HL-60/S4 (cell line): ENCODE data around the gene CDA.
"Not testable (repeated sequence)": the region's sequence is repeated elsewhere in the genome, so short reads cannot be mapped to it uniquely, and the experiment has no call there.

Source experiments
- in situ Hi-C: fragments of 300-500 bp; cut with MboI; formaldehyde crosslinking; loops from 2 replicates; pipeline ENCODE4 v1.14.3; 2022; ENCODE audit warnings: low sequenced_read_pairs

Gene CDA

DNA sequence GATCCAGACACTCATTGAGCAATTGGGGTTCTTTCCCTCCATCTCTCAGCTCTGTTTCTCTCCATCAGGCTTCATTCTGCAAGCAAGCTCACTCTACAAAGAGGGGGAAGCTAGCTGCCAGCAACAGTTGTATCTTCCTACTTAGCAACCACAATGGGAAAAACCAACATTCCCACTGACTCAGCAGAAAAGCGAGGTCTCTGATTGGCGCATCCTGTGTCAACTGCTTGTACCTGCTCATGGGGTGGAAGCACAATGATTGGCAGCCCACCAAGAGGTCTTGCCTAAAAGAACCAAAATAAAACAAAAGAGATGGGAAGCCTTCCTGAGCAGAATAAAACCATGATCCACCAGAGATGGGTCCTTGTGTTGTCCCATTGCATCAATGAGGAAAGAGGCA is 4.0 kb upstream of the CDA start:
- in situ Hi-C loops: no loop called here

- in situ Hi-C loops: no loop called here
Measured at GRCh38 chr1:20586953-20587660, 1.8 kb upstream of the CDA start.

DNA sequence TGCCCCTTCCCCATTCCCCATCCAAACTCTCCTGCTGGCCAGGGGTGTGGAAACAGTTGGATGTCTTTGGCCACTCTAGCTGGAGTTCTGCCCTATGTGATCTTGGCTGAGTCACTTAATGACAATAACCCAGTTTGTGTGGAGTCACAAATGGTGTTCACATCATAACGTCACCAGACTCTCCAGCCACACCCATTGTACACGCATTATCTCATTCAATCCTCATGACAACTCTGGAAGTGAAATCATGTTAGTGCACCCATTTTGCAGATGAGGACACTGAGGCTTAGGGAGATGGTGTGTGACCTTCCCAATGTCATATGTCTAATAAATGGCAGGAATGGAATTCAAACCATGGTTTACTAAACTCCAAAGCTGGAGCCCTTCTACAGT is 1.2 kb upstream of the CDA start:
- in situ Hi-C loops: no loop called here

DNA sequence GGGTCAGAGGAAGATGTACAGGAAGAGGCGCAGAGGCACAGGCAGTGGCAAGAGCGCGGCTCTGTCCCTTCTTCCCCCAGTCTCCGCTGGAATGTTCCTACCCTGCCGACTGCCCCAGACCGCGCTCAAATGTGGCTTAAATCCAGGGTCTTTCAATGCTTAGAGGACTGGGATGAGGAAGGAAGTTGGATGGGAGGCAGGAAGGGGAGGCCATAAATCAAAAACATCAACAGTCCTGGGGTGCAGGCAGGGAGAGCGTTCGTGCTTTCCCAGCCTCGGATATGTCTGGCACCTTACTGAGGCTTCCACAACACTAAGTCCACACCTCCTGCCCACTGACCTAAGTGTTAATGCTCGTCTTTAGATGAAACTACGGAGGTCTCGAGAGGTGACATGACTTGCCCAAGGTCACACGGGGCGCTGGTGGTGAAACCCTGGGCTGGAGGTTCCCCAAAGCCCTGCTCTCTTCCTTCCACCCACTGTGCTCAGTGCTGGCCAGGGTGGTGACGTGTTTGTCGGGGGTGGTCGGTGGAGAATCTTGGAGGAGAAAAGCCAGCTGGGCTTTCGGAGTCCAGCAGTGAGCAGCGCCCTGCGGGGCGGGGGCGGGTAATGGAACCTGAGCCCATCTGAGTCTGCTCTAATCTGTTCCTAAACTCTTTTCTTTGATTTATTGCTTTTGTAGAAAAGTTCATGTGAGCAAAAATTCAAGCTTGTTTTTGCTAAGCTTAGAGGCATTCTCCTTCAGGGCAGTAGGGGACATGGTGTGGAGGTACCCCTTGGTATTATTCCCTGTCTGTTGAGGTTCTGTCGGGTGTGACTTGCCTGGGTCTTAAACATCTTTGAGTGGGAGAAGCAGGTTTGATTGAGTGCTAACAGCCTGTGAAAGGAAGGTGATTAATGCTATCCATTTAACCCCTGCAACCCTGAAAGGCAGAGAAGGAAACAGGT is 708 bp downstream of the CDA start:
- in situ Hi-C loops: no loop called here

- in situ Hi-C loops: no loop called here
Measured at GRCh38 chr1:20590306-20590777, 1.4 kb downstream of the CDA start.

DNA sequence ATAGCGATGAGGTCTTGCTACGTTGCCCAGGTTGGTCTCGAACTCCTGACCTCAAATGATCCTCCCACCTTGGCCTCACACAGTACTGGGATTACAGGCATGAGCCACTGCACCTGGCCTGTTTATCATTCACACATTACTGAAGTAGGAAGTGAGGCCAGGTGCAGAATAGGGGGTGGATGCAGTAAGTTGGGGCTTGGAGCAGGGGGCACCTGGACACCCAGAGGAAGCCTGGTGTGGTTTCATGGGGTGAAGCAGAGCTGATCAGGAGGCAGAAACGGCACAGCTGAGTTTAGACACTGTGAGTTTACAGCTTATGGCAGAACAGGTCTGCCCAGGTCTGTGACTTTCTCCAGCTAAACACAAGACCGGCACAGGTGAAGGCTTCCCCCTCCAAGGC is 4.9 kb downstream of the CDA start:
- in situ Hi-C loops: no loop called here

DNA sequence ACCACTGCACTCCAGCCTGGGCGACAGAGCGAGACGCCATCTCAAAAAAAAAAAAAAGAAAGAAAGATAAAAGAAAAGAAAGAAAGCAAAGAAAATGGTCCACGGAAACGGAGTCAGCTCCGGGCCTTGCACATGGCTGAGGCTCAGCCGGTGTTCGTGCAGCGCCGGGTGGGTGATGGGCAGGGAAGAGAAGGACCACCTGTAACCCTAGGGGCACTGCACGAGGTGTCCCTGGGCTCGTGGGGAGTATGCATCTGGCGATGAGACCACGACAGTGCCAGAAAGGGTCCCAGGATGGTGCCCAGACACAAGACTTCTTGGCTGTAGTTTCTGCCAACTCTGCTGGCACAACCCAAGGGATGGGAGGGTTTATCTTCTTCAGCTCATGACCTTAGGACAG is 5.8 kb downstream of the CDA start:
- in situ Hi-C loops: no loop called here

DNA sequence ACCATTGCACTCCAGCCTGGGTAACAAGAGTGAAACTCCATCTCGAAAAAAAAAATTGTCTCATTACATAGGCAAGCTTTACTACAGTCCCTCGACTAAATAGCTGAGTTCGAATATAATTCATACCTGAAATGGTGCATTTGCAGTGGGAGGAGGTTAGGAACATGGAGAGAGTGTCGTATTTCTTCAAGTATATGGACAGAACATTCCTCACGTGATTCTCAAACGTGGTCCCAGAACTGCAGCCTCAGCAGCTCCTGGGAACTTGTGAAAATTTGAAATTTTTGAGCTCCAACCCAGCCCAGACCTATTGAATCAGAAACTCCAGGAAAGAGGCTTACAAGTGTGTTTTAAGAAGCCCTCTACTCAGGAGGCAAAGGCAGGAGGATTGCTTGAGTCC is 7.2 kb downstream of the CDA start:
- in situ Hi-C loops: no loop called here

GRCh38 chr1:20597650-20598049 is 8.8 kb downstream of the CDA start:
- in situ Hi-C loops: no loop called here

GRCh38 chr1:20600156-20600555 is 11.3 kb downstream of the CDA start:
- in situ Hi-C loops: no loop called here

DNA sequence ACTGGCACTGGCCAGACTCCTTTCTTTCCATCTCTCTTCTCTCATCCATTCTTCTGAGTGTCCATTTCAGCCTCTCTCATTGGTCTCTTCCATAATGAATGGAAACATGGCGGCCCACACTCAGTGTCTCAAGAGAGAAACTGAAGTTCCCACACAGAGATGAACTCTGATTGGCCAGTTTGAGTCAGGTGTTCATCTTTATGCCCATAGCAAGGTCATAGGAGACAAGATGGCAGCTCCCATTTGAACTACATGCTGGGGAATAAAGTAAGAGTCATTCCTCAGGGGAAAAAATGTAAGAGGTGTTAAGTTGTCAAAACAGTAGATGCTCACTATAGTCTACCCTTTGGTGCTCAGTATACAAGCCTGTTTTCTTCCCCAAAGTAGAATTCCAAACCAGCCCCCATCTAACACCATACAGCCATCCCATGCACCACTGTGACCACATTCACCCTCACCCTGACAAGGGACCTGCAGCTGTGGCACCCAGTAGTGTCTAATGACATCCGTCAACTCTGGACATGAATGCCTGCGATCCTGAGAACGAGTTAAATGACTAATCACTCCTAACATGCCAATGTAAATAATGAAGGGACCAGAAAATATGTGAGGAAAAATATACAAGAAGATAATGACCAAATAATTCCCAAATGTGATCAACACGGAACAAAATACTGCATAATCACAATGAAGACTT is 12.4 kb downstream of the CDA start:
- in situ Hi-C loops: no loop called here

DNA sequence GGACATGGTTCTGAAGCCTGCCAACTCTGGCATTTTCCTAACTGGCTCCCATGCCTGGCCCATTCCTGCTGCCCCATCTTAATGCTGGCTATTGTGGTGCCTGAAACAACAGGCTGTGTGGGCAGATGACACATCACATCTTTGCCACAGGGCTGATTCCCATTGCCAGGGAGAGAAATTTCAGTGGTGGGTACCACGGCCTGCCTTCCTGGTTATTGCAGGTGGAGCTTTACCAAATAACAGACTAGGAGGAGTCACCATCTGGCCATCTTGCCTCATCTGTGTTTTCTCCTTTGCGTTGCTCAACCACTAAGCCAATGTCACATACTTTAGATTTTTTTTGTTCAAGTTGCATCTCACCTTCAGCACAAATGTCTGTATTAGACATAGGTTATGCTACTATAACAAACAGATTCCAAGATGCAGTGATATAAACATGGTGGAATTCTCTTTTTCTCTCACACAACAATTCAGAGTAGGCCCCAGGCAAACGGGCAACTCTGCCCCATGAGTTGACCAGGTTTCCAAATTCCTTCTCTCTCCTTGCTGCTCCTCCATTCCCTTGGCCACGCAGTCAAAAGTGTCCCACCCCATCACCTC is 14.1 kb downstream of the CDA start:
- in situ Hi-C loops: no loop called here

DNA sequence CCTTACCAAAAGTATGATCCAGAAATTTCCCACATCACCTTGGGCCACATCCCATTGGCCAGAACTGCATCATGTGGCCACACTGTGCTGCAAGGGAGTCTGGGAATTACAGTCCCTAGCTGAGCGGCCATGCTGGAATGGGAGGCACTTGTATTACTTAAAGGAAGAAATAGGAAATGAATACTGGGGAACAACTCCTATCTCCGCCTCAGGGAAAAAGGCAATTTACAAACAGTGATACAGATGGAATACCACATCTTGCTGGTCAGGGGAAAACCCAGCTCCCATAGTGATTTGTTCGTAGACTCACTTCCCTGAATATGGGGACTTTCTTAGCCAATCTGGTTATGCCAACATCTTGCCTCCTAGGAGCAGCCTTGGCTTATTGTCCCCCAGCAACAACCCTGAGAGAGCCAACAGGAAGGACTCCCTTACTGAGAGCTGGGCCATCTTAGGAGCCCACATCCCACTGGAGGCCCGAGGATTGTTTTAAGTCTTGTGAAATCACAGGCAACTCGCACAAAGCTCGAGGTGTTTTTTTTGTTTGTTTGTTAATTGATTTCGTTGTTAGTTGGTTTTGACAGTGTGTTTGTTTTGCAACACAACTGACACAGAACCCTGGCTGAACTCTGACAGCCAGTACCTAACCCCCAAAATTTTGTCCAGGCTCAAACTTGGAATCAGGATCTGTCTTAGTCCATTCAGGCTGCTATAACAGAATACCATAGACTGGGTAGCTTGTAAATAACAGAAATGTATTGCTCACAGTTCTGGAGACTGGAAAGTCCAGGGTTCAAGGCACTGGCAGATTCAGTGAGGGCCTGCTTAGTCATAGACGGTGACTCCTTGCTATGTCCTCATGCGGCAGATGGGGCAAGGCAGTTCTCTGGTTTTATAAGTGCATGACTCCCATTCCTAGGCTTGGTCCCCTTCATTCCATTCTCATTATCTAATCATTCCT is 14.9 kb downstream of the CDA start:
- in situ Hi-C loops: no loop called here

- in situ Hi-C loops: no loop called here
Measured at GRCh38 chr1:20604678-20605077, 15.8 kb downstream of the CDA start.

DNA sequence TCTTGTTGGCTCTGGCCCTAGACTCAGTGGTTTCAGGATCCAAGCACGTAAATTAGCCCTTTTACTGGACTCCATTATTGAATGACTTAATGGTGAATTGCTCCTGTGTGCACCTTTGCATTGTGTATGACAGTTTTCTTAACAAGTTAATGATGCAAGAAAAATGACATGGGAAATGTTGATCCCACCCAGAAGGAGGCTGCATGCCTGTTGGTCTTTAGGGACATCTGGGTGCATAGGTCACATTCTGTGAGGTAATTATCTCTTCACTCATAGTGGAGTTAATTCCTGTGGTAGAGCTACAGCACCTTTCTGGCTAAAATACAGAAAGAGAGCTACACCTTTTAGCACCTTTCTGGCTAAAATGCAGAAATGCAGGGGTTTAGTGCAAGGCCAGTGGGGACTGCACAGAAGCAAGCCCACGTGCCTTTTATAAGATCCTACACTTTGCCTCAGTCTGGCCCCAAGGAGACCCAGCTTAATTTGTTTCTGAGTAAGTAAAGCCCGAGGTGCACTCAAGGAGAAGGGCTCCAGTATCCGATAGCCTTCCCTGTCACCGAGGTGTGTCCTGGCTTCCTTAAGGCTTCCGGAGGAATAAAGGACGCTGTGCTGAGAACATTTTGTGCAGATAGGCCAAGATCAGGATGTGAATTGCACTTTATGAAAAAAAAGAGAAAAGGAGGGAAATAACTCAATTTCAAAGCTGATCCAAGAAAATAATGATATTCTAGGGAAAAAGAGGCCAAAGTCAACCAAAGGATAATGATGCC is 18.1 kb downstream of the CDA start:
- in situ Hi-C loops: not testable (repeated sequence)

GRCh38 chr1:20609541-20609940 is 20.6 kb downstream of the CDA start:
- in situ Hi-C loops: no loop called here

DNA sequence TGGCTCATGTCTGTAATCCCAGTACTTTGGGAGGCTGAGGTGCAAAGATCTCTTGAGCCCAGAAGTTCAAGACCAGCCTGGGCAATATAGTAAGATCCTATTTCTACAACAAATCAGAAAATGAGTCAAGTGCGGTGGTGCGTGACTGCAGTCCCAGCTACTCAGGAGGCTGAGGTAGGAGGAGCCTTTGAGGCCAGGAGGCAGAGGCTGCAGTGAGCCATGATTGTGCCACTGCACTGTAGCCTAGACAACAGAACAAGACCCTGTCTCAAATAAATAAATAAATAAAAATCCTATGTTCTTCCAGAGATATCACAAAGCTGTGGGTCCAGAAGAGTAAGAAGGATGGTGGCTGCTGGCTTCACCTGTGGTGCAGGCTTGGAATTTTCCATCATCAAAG is 22.1 kb downstream of the CDA start:
- in situ Hi-C loops: no loop called here

DNA sequence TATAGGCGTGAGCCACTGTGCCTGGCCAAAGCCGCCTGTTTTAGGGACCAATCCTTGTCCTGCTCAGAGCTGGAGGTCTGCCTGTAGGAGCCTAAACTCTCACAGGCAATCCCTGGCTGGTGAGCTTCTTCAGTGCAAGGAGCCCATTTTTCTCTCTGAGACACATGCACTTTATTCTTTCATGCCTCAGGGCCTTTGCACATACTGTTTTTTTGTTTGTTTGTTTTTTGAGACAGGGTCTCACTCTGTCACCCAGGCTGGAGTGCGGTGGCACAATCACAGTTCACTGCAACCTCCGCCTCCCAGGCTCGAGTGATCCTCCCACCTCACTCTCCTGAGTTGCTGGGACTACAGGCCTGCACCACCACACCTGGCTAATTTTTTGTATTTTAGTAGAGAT is 22.8 kb downstream of the CDA start:
- in situ Hi-C loops: no loop called here

DNA sequence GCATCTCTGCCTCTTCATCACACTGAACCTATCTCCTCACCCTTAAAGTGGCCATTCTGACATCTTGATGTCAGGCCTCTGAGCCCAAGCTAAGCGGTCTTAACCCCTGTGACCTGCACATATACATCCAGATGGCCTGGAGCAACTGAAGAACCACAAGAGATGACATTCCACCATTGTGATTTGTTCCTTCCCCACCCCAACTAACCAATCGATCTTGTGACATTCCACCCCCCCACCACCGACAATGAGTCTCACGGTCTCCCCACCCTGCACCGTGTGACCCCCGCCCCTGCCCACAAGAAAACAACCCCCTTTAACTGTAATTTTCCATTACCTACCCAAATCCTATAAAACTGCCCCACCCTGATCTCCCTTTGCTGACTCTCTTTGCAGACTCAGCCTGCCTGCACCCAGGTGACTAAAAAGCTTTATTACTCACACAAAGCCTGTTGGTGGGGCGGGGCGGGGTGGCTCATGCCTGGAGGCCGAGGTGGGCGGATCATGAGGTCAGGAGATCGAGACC is 23.4 kb downstream of the CDA start:
- in situ Hi-C loops: no loop called here
